HG03457 (cell line): ENCODE measurements around the gene GRM4.
"Not testable (repeated sequence)": the region's sequence is repeated elsewhere in the genome, so short reads cannot be mapped to it uniquely, and the experiment has no call there.

ENCODE experiments used
- ATAC-seq: cut with Tn5 transposase; IDR thresholded peaks from one replicate; pipeline ENCODE4 v1.9.1; 2021; ENCODE audit warnings: moderate number of reproducible peaks; ENCODE audit not compliant: unreplicated experiment

The GRM4 gene

GRCh38 chr6:34146021-34146782 lies at the start of gene GRM4:
Gene GRM4 (minus strand): TSS chr6:34146087. CDS start chr6:34133496, 12,591 bp downstream.
- no peak for ATAC-seq

- ATAC-seq, result no peak
Observed at GRCh38 chr6:34194772-34195171, 48.9 kb upstream of the GRM4 start.

GRCh38 chr6:34190504-34191122 lies 44.7 kb upstream of the GRM4 start:
- ATAC-seq, result no peak

GRCh38 chr6:34189806-34190503 lies 44.1 kb upstream of the GRM4 start:
- no peak for ATAC-seq

GRCh38 chr6:34184726-34185125 lies 38.8 kb upstream of the GRM4 start:
- ATAC-seq, result not testable (repeated sequence)

GRCh38 chr6:34182751-34183531 lies 37.1 kb upstream of the GRM4 start:
- no peak for ATAC-seq

- ATAC-seq, result no peak
Observed at GRCh38 chr6:34181908-34182307, 36.0 kb upstream of the GRM4 start.

GRCh38 chr6:34179106-34179720 lies 33.3 kb upstream of the GRM4 start:
- no peak for ATAC-seq

GRCh38 chr6:34178357-34179105 lies 32.6 kb upstream of the GRM4 start:
- no peak for ATAC-seq

GRCh38 chr6:34177181-34177591 lies 31.3 kb upstream of the GRM4 start:
- no peak for ATAC-seq

- no peak for ATAC-seq
Observed at GRCh38 chr6:34176261-34177031, 30.6 kb upstream of the GRM4 start.

- ATAC-seq, result no peak
Observed at GRCh38 chr6:34174846-34175399, 29.0 kb upstream of the GRM4 start.

- no peak for ATAC-seq
Observed at GRCh38 chr6:34172961-34173775, 27.3 kb upstream of the GRM4 start.

GRCh38 chr6:34170346-34170745 lies 24.5 kb upstream of the GRM4 start:
- ATAC-seq, result no peak

- ATAC-seq, result no peak
Observed at GRCh38 chr6:34169897-34170296, 24.0 kb upstream of the GRM4 start.

- ATAC-seq, result no peak
Observed at GRCh38 chr6:34161857-34162515, 16.1 kb upstream of the GRM4 start.

GRCh38 chr6:34159844-34160243 lies 14.0 kb upstream of the GRM4 start:
- no peak for ATAC-seq

- no peak for ATAC-seq
Observed at GRCh38 chr6:34158876-34159275, 13.0 kb upstream of the GRM4 start.
